ENCODE measurements around the gene DDX53.

DNA sequence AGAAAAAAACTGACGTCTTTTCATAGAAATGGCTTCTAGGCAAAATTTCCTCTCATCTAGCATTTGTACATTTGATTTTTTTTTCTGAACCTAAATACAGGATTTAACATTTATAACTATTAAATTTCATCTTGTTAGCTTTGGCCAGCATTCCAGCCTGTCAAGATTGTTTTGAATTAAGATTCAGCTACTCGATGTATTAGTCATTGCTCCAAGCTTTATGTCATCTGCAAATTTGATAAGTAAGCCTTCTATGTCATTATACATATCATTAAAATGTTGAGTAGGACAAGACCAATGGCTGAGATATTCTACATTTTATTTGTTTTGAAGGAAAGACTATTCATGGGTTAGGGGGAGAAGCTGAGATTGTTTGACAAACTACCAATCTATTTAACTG, 46.7 kb downstream of the DDX53 start:
- no peak for TF ChIP-seq POLR2A (IDR thresholded peaks at IDR 0.05)
- TF ChIP-seq, protein P1, sequence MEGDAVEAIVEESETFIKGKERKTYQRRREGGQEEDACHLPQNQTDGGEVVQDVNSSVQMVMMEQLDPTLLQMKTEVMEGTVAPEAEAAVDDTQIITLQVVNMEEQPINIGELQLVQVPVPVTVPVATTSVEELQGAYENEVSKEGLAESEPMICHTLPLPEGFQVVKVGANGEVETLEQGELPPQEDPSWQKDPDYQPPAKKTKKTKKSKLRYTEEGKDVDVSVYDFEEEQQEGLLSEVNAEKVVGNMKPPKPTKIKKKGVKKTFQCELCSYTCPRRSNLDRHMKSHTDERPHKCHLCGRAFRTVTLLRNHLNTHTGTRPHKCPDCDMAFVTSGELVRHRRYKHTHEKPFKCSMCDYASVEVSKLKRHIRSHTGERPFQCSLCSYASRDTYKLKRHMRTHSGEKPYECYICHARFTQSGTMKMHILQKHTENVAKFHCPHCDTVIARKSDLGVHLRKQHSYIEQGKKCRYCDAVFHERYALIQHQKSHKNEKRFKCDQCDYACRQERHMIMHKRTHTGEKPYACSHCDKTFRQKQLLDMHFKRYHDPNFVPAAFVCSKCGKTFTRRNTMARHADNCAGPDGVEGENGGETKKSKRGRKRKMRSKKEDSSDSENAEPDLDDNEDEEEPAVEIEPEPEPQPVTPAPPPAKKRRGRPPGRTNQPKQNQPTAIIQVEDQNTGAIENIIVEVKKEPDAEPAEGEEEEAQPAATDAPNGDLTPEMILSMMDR (IDR thresholded peaks at IDR 0.05) = no peak
